Vagina (tissue), 2 donors: ENCODE results near the gene INTS2. TPM values are rescaled to one million over a fixed set of nuclear protein-coding genes. Genes with fewer than 3 reads are reported as not detected.
A peak's percentile ranks its signal among the peaks of the same experiment; 100 is the strongest.

Experiments
- DNase-seq, 2 donors: peaks; one replicate each; pipeline ENCODE4 v3.0.0-alpha.2; 2017; ENCODE audit errors: extremely low spot score in 2 of 2
- H3K27ac ChIP-seq: fragments of 200-600 bp; sonication (generic); one replicate; pipeline ENCODE4 v1.5.1; 2019
- H3K27me3 ChIP-seq: fragments of 200-600 bp; sonication (generic); one replicate; pipeline ENCODE4 v1.5.1; 2019
- H3K36me3 ChIP-seq, 2 donors: fragments of 200-600 bp; sonication (generic); one replicate each; pipeline ENCODE4 v1.5.1; 2017 to 2019
- H3K4me1 ChIP-seq: fragments of 200-600 bp; sonication (generic); one replicate; pipeline ENCODE4 v1.5.1; 2019
- H3K4me3 ChIP-seq, 2 donors: fragments of 200-600 bp; sonication (generic); 1 replicate in 1 of 2; 2 replicates in 1 of 2; pipeline ENCODE4 v1.5.1; 2016 to 2019
- H3K9me3 ChIP-seq: fragments of 200-600 bp; sonication (generic); one replicate; pipeline ENCODE4 v1.5.1; 2019
- CTCF ChIP-seq, 3 experiments: fragments of 450-650 bp in 2 of 3; fragments of 200-600 bp in 1 of 3; sonication (generic) in 1 of 3; IDR thresholded peaks; one replicate each; pipeline ENCODE4 v1.5.1; 2017 to 2019; ENCODE audit warnings: antibody characterized with exemption in 3 of 3, mild to moderate bottlenecking in 2 of 3, moderate library complexity in 2 of 3
- POLR2A ChIP-seq, 2 donors: fragments of 450-650 bp; IDR thresholded peaks; one replicate each; pipeline ENCODE4 v1.6.1; 2017; ENCODE audit warnings: antibody characterized with exemption in 2 of 2, mild to moderate bottlenecking in 2 of 2, moderate library complexity in 2 of 2
- POLR2AphosphoS5 ChIP-seq, 2 donors: sonication (generic); formaldehyde crosslinking; IDR thresholded peaks; one replicate each; pipeline ENCODE4 v1.9.0; 2017; ENCODE audit warnings: antibody characterized with exemption in 2 of 2, mild to moderate bottlenecking in 2 of 2, low read depth in 1 of 2; ENCODE audit not compliant: insufficient read depth in 1 of 2
- intact Hi-C: fragments of 100-400 bp; cut with DNase I; formaldehyde crosslinking; loops from one replicate; pipeline ENCODE4 v1.15.1; 2023
- total RNA-seq: library from RNA; depleted of rRNA; stranded (reverse); fragments of >200 nt; gene quantifications from one replicate; pipeline ENCODE4 v1.2.3, GENCODE V29; 2016

The INTS2 gene
- total RNA-seq, 1 donor from 2014 or later: 12.8 TPM

- Histone ChIP-seq H3K27me3 (no peaks in the 10 kb centered on the region), H3K4me3 (no peak overlapping the region), H3K36me3 (no peaks in the 10 kb centered on the region), H3K4me1 (no peaks in the 10 kb centered on the region), H3K9me3 (no peaks in the 10 kb centered on the region), H3K27ac (no peak overlapping the region)
- TF ChIP-seq POLR2AphosphoS5 (IDR thresholded peaks at IDR 0.05; ENCODE audit: insufficient read depth in 1 of 2, low read depth in 1 of 2) (no peak), CTCF (IDR thresholded peaks at IDR 0.05) (peak in 2 of 3 experiments; percentile 21 to 61), POLR2A (IDR thresholded peaks at IDR 0.05) (no peak)
- intact Hi-C loops: no loop called here
- no peak for DNase-seq
Observed at GRCh38 chr17:61837175-61838051, 90.4 kb downstream of the INTS2 start.

- Histone ChIP-seq H3K27me3 (no peaks in the 10 kb centered on the region), H3K9me3 (no peaks in the 10 kb centered on the region), H3K36me3 (no peaks in the 10 kb centered on the region), H3K4me3 (no peak overlapping the region), H3K4me1 (no peaks in the 10 kb centered on the region), H3K27ac (no peak overlapping the region)
- intact Hi-C loops: no loop called here
- TF ChIP-seq POLR2AphosphoS5 (IDR thresholded peaks at IDR 0.05; ENCODE audit: insufficient read depth in 1 of 2, low read depth in 1 of 2) (no peak), CTCF (IDR thresholded peaks at IDR 0.05) (no peak), POLR2A (IDR thresholded peaks at IDR 0.05) (no peak)
- no peak for DNase-seq
Observed at GRCh38 chr17:61836266-61837174, 91.3 kb downstream of the INTS2 start.

- TF ChIP-seq POLR2AphosphoS5 (IDR thresholded peaks at IDR 0.05; ENCODE audit: insufficient read depth in 1 of 2, low read depth in 1 of 2): no peak
- no peak for TF ChIP-seq CTCF (IDR thresholded peaks at IDR 0.05)
- no peak for TF ChIP-seq POLR2A (IDR thresholded peaks at IDR 0.05)
- Histone ChIP-seq H3K4me1 (no peaks in the 10 kb centered on the region), H3K9me3 (no peaks in the 10 kb centered on the region), H3K36me3 (no peaks in the 10 kb centered on the region), H3K4me3 (no peak overlapping the region), H3K27me3 (no peaks in the 10 kb centered on the region), H3K27ac (no peak overlapping the region)
- no peak for DNase-seq
- intact Hi-C loops: no loop called here
Observed at GRCh38 chr17:61835606-61836005, 92.2 kb downstream of the INTS2 start.

- Histone ChIP-seq H3K36me3 (no peaks in the 10 kb centered on the region), H3K9me3 (no peaks in the 10 kb centered on the region), H3K27me3 (no peaks in the 10 kb centered on the region), H3K4me1 (no peaks in the 10 kb centered on the region), H3K4me3 (no peak overlapping the region), H3K27ac (no peak overlapping the region)
- TF ChIP-seq POLR2AphosphoS5 (IDR thresholded peaks at IDR 0.05; ENCODE audit: insufficient read depth in 1 of 2, low read depth in 1 of 2): no peak
- no peak for TF ChIP-seq CTCF (IDR thresholded peaks at IDR 0.05)
- no peak for TF ChIP-seq POLR2A (IDR thresholded peaks at IDR 0.05)
- DNase-seq: no peak
- intact Hi-C loops: no loop called here
Observed at GRCh38 chr17:61834610-61835009, 93.2 kb downstream of the INTS2 start.
